Activated gamma-delta T cell (primary cell): Measurements from ENCODE around the gene COL25A1.

ENCODE experiments used
- DNase-seq: peaks from one replicate; lab custom pipeline; 2025; lab: John Stamatoyannopoulos, UW
- total RNA-seq, 2 donors: gene quantifications; one replicate each; lab custom pipeline; 2026; lab: John Stamatoyannopoulos, UW

The COL25A1 gene
- 0 to 0.17 reads per million in 2 donors for total RNA-seq

DNA sequence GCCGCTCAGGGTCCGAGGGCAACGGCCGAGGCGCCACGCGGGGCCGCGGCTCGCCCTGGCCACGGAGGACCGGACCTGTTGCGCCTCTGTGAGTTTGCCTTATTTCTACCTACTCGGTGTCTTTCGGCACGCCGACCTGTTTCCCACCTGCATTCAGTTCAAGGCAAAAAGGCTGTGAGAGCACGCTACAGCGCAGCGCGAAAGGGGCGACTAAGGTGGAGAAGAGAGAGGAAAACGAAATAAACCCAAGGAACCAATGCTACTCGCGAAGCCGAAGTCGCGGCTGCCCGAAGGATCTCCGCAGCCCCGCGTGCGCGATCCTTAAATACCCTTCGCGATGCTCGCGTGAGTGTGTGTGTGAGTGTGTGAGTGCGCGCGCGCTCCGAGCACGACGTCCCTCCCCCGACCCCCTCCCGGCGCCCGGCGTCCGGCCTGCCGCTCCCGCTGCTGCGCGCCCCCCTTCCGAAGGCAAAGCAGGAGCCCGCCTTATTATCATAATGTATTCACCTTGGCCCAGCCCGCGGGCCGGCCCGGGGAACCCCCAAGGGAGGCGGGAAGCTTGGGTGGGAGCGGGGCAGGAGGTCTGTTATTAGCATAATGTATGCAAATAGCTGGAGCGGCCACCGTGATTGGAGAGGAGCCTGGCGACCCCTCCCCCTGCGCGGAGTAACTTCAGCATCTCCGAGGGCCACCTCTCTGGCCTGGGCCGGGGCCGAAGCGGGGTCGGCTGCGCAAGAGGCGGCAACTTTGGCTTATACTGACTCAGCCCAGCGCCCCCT is at the start of gene COL25A1:
Gene COL25A1 (minus strand): TSS at position 298 of the 779 bp plus-strand sequence.
- DNase-seq = peak; percentile 32

DNA sequence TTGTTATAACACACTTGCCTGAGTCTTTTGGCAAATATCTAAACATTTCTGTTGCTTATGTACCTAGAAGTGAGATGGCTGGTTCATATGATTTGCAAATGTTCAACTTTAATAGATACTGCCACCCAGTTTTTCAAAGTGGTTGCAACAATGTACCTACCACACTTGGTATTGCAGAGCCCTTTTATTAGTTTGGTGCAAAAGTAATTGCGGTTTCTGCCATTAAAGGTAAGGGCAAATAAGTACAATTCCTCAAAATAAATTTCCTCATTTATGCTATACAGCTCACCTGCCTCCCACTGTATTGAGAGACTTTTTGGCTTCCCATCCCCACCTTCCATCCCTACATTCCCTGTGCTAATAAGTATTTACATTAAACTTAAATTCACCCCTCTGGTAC is 47.7 kb upstream of the COL25A1 start:
- no peak for DNase-seq

DNA sequence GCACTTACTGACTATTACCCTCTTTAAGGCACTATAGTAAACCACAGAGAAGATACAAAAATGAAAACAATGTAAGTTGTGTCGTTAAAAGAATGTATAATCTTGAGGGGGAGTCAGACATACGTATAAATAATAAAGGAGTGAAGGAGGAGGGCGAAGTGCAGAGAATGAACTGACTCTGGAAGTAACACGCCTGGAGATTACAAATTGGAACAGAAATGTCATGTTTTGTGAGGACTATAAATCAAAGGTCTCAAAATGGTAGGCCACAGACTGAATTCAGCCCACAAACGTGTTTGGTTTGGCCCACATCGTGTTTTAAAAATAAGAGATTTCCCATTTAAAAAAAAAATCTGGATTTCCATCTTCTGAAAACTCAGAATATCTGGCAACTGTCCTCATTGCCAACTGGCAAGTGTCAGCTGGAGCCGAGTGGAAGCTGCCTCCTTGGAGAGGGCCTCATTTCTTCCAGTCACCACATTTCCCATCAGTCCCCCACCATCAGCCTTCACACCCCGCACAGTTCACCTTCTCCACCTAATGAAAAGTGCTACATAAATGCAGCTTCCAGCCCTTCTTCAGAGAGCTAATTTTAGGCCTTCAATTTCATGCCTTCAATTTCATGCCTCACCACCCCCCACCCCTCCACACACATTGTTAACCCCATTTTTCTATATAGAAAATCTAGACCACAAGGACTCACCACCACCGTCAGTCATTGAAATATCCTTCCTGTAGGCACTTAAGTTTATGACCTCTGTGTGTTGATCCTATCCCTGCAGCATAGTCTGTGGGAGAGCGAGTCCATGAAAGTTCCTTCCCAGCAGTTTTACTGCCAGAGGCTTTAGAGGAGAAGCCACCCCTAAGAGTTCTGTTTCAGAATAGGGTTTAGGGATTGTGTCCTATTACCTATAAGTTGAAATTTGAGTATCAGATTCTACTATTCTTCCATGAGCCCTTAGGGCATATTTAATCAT is 32.0 kb upstream of the COL25A1 start:
- no peak for DNase-seq

DNA sequence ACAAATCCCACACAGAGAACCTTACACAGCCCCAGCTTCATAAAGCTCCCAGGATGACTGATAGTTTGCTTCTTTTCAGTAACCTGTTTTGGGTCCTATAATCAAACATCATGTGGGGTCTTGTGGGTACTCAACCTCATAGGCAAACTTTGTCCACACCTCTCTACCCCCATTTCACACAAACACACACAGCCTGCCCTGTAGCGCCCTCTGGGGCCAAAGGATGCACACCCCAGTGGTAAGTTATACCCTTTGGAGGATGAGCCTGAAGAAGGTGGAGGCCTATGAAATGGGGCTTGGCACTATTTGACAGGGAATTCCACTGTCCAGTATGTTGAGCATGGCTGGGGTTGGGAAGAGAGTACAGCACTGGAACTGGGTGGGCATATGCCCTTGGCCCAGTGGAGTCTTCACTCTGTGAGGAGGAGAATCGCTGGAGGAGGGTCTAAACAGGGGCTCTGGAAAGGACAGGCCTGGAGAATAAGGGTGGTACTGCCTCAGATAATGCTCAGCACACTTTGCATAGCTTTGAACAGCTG is 30.5 kb upstream of the COL25A1 start:
- DNase-seq = no peak

DNA sequence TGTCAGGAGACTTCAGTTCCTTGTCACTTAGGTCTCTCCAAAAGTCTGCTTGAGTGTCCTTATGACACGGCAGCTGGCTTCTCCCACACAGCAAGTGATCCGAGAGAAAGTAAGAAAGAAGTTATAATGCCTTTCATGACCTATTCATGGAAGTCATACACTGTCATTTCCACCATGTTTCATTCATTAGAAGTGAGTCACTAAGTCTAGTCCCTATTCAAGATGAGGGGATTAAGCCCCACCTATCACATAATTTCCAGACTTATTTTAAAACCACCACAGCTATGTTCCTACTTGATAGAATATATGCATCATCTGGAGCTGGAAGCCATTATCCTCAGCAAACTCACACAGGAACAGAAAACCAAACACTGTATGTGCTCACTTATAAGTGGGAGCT is 25.2 kb upstream of the COL25A1 start:
- no peak for DNase-seq

DNA sequence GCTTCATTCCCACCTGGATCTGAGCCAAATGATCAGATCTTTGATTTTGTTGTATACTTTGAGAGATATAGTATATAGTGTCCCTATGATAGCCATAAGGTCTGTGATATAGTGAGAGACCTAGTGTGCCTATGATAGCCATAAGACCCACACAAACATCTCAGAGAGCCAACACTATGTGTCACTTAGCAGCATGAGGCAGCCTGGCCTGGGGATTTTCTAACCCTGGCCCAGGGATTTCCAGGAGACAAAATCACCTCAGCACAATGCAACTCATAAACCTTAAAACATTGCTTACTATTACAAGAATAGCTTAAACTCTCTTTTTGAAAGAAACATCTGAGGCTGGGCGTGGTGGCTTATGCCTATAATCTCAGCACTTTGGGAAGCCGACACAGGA is 23.2 kb upstream of the COL25A1 start:
- DNase-seq = no peak

DNA sequence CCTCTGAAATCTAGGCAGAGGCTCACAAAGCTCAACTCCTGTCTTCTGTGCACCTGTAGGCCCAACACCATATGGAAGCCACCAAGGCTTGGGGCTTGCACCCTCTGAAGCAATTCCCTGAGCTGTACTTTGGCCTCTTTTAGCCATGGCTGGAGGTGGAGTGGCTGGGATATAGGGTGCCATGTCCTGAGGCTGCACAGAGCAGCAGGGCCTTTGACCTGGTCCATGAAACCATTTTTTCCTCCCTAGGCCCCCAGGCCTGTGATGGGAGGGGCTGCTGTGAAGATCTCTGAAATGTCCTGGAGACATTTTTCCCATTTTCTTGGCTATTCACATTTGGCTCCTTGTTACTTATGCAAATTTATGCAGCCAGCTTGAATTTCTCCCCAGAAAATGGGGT is 20.9 kb upstream of the COL25A1 start:
- DNase-seq = no peak

DNA sequence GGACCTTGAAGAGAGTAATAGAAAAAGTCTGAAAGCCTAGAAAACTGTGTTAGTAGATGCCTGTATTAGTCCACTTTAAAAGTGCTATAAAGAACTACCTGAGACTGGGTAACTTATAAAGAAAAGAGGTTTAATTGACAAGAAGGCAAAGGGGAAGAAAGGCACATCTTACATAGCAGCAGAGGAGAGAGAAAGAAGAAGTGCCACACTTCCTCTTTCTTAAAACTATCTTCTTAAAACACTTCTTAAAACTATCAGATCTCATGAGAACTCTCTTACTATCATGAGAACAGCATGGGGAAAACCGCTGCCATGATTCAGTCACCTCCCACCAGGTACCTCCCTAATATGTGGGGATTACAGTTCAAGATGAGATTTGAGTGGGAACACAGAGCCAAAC is 18.8 kb upstream of the COL25A1 start:
- no peak for DNase-seq

DNA sequence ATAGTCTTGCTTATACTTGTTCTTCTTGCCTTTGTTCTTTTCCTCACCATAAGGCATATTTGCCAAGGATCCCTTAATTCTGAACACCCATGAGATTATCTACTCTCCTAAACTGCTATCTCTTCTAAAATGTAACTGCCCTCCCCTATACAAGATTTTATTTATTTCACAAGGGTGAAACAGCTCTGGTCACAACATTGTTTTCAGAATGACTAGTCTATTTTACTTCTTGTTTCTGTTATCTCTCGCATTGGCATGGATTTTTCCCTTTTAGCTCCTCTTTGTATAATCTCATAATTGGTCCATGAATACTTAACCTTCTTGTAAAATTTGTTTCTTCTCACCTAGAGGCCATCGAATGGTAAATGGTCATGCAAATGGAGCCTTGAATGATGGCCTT is 17.2 kb upstream of the COL25A1 start:
- DNase-seq = no peak

DNA sequence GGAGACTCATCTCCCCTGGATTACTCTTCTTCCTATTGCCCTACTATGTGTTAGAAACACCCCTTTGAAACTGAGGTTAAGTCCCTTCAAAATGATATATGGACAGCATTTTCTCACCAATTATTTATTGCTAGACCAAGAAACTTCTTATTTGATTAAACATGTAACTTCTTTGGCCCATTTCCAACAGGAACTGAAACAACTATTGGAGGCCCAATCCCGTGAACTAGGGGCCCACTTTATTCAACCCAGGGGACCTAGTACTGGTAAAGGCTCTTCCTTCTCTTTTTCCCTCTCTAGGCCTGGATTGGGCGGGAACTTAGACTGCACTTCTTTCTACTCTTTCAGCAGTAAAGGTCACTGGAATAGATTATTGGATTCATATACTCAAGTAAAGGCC is 16.7 kb upstream of the COL25A1 start:
- no peak for DNase-seq

DNA sequence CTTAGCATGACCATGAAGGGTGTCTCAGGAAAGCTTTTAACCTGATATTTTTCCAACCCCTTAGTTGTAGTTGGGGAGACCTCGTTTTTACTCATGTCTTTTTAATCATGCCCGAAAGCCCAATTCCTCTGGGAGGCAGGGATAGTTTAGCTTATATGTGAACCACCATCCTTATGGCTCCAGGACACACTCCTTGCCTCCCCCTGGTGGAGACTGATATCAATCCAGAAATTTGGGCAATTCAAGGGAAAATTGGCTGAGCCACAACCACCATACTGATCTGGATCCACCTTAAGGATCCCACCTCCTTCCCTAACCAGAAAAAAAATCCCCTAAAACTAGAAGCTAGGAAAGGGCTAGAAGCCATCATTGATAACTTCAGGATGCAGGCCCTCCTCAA is 13.4 kb upstream of the COL25A1 start:
- no peak for DNase-seq

DNA sequence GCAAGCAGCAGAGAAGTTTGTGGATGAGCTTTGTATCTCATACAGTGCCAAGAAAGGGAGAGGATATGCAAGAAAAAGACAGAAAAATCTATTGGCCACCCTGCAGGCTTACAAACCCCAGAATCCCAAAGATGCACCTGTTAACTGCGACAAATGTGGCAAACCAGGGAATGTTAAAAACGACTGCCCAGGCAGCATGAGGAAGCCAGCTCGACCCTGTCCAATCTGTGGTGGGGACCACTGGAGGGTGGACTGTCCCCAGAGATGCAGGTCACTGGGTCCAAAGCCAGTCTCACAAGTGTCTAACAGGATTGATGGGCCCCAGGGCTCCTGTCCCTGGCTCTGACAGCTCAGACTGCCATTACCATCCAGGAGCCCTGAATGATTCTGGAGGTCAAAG is 12.9 kb upstream of the COL25A1 start:
- DNase-seq = no peak

DNA sequence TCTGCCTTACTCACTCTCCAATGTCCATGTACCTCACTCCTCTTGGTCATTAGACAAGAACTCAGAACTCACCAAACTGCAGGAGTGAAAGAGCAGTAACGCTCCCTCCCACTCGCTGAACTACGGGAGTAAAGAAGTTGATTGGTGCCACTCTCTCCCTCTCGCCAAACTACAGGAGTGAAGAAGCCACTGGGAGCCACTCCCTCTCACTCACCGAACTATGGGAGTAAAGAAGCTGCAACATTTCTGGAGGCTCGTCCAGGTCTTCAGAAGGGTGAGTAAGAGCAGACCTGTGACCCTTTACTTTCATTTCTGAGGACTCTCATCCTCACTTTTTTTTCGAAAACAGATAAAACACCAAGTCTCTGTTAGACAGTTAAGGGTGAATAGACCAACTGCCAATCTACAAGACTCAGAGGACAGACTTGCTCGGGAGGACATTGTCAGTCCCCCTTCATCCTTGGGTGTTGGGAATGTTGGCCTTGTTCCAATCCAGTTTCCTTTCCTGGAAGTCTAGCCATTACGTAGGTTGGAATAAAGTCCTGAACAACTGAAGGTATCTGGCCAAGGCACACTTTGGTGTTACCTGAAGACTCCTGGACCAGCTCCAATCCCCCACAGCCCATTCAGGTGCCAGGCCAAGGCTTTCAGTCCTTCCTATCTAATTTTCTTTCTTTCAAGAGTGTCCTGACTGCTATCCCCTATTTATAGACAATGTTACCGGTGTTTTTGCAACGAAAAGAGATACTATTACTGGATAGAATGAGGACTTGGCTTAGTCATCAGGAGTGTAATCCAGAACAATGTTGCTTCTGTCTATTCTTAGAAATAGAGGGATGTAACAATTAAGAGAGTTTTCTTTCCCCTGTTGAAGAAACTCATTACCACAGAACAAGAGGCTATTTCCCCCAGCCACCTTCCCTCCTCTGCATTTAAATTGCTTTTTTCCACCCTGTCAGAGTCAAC is 11.0 kb upstream of the COL25A1 start:
- DNase-seq = no peak

DNA sequence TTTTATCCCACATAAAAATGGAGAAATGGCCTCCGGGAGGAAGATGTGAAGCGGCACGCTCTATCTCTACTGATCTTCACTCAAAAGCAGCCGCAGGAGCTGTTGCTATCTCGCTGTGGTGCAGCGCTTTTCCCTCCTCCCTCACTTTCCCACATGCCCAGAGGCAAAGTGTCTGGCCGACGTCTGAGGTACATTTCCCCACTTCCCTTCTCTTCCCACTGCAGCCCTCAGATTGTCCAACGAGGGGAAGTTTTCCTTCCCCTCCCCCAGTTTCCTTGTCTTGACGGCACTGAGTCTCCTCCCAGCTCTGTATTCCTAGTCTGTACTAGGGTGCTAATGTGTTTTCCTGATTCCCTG is 660 bp upstream of the COL25A1 start:
- no peak for DNase-seq

DNA sequence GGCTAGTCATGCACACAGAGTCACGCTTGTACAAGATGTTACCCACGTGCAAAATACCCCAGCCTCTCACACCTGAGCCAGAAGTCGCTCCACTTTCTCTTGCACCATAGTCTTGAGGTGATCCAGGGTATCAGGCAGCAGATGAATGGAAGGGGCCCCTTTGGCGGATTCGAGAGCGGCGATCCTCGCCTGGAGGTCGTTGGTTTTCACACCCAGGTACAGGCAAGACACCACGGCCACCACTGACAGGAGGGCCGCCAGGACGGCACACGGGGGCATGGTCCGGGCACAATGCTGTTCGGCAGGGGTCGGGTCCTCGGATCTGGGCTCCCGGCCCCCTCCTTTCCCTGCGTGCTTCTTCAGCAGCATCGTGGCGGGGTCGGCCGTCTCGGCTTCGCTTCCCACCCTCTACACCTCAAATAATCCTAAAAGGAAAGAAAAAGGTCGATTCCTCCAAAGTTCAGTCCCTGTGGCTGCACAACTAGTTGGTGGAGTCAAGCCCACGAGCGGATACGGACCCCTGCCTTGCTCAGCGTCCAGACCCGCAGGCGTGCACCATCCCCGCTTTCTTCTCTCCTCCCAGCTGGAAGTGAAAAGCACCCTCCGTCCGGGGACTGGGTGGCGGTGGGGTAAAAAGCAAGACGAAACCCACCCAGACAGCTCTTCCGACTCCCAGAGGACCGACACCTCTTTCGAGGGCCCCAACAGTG is 652 bp downstream of the COL25A1 start:
- DNase-seq = no peak

DNA sequence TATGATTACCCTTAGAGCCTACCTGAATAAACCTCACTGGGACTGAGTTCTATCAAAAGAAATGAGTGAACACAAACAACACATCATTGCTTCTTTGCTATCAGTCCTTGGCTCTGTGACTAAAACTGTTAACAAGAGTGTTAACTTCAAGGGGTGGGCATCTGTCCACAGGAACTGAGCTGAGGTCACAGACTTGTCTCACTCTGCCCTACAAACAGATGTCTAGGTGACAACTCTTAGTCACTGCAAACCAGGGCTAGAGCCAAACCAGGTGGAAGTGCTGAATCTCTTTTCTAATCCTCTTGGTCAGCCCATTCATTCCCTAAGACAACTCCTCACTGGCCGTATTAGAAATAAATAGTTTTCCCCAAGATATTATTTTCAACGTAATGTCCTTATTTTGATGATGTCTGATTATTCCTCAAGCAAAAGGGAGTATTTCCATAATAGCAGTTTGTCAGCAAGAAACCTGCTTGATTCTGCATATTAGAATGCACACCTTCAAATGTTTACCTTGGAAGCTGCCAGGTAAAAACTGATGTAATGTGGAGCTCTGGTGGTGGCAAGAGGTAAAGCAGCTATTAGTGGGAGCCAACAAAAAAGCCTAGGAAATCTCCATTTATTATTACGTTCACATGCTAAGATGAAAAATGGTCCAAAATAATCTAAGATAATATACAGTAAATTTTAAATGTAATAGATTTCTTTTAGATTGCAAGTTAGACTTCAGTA is 4.0 kb downstream of the COL25A1 start:
- no peak for DNase-seq

DNA sequence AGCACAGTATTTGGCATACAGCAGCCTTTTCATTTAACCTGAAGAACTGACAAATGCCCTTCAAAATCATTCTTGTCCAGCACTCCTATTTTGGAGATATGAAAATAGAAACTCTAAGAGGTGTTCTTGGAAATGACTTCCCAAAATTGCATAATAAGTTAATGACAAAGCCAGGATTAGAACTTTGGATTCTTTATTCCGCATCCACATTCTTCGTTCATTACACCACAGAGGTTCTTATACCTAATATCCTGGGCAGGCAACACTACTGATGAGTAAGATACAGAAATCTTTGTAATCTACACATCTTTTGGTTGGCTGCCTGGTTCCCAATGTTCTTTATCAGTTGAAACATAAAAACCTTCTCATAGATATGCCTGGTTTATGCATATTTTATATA is 5.9 kb downstream of the COL25A1 start:
- no peak for DNase-seq

DNA sequence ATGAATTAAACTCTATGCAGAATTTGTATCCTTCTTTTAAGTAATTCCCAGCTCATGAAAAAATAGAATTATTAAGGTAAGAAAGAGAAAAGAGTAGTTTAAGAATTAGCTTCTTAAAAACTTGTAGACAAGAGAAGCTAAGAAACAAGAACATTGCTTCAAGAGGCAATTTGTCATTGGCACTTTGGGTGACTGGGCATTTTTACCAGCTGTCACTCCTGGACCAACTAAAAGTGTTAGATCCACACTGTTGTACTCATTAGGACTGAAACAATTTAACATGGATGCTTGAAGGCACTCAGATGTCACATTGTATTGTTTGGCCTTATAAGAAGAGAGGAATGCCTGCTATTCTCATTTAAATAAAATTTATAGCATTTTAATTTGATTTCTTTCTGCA is 7.4 kb downstream of the COL25A1 start:
- no peak for DNase-seq

DNA sequence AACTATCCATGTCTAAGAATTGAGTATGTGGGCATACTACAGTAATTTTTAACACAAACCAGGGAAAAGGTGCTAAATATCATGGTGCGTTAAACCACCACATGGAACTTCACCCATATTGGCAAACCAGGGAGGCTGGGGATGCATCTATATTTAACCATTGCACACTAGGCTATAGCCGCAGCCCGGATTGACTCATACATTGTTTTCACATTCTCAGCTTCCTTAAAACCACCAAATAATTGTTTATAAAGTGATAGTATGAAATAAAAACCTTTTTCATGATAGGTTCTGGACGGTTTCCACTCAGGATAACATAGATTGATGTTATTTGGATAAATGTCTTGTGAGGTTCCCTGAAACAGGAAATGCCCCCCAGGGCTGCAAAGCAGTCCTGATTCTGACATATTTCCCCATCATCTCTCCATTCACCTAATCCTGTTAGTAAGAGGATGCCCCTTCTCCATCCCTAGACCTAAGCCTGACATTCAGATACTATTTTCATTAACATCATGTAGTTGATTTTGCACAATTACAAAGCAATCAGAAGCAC is 7.9 kb downstream of the COL25A1 start:
- no peak for DNase-seq

DNA sequence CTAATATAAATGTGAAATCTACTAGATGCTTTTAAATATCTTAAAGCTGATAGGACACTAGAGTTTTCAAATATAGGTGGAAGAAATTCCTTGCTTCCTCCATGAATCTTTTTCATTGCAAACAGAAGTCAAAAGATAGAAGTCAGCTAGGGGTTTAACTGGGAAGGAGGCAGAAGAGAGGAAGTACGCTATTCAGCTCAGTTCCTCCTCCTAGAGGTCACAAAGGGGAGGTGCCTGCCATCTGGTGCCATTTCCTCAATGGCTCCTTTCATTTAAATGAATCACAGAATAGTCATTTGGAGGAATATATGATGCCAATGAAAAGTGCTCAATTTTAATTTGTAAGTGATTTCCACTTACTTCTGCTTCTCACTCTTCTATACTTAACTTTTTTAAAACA is 8.5 kb downstream of the COL25A1 start:
- DNase-seq = no peak
